HFFc6 (cell line): ENCODE results near the gene CACNA1C. TPM values are rescaled to one million over a fixed set of nuclear protein-coding genes. Genes with fewer than 3 reads are reported as not detected.

Experiments used
- DNase-seq: peaks from one replicate; pipeline ENCODE4 v3.0.0-alpha.2; 2018
- H3K27ac Mint-ChIP-seq: 2 replicates; pipeline ENCODE4 v1.8.0; 2020; ENCODE audit warnings: mild to moderate bottlenecking, mixed read lengths
- H3K27me3 Mint-ChIP-seq: 2 replicates; pipeline ENCODE4 v1.8.0; 2021; ENCODE audit warnings: mild to moderate bottlenecking, moderate library complexity, mixed read lengths; ENCODE audit not compliant: insufficient read depth
- H3K36me3 Mint-ChIP-seq: 2 replicates; pipeline ENCODE4 v1.8.0; 2021; ENCODE audit warnings: low read depth, mixed read lengths
- H3K4me1 Mint-ChIP-seq: 2 replicates; pipeline ENCODE4 v1.8.0; 2020; ENCODE audit warnings: low read depth, mixed read lengths
- H3K4me3 Mint-ChIP-seq: 2 replicates; pipeline ENCODE4 v1.8.0; 2020; ENCODE audit warnings: mild to moderate bottlenecking, moderate library complexity, mixed read lengths
- H3K9me3 Mint-ChIP-seq: 2 replicates; pipeline ENCODE4 v1.8.0; 2020; ENCODE audit warnings: mild to moderate bottlenecking, mixed read lengths
- CTCF ChIP-seq: fragments of 200-600 bp; sonication (generic); IDR thresholded peaks from 2 replicates; pipeline ENCODE4 v1.5.0; 2021; ENCODE audit warnings: antibody characterized with exemption, mild to moderate bottlenecking
- total RNA-seq, 6 experiments: library from RNA; stranded (reverse); fragmentation: NEBNext Ultra II Directional; extraction: Animal tissue kit (Norgen Biotek cat#: 25700); gene quantifications; 2 replicates in 1 of 6; 3 replicates in 5 of 6; pipeline ENCODE4 v1.2.3, GENCODE V29; 2021

CACNA1C gene
- total RNA-seq, 6 experiments from 2014 or later = 6.7 to 11.5 (median 10.6) TPM

- Mint-ChIP-seq H3K4me1 (peaks cover 28% of the 10 kb centered on the region), H3K36me3 (peaks cover 20% of the 10 kb centered on the region; the same call in 1 of the 2 replicates), H3K4me3 (no peak overlapping the region), H3K27me3 (peaks cover 5% of the 10 kb centered on the region), H3K27ac (no peak overlapping the region), H3K9me3 (no peaks in the 10 kb centered on the region)
- DNase-seq = no peak
- no peak for TF ChIP-seq CTCF
These were observed 584.6 kb downstream of the CACNA1C start for GRCh38 chr12:2637371-2637770.

GRCh38 chr12:2638273-2639019 is 585.7 kb downstream of the CACNA1C start:
- Mint-ChIP-seq H3K4me3 (no peak overlapping the region), H3K36me3 (peaks cover 23% of the 10 kb centered on the region; the same call in 1 of the 2 replicates), H3K9me3 (no peaks in the 10 kb centered on the region), H3K27me3 (peaks cover 6% of the 10 kb centered on the region), H3K4me1 (peaks cover 33% of the 10 kb centered on the region), H3K27ac (no peak overlapping the region; the same call in 1 of the 2 replicates)
- TF ChIP-seq CTCF = no peak
- DNase-seq = no peak

- no peak for DNase-seq
- no peak overlapping the region for H3K27ac Mint-ChIP-seq
- peaks cover 6% of the 10 kb centered on the region for H3K27me3 Mint-ChIP-seq
- no peaks in the 10 kb centered on the region for H3K9me3 Mint-ChIP-seq
- no peak for TF ChIP-seq CTCF
- H3K36me3 Mint-ChIP-seq = peaks cover 28% of the 10 kb centered on the region; the same call in 1 of the 2 replicates
- H3K4me1 Mint-ChIP-seq = peaks cover 33% of the 10 kb centered on the region
- H3K4me3 Mint-ChIP-seq = no peak overlapping the region
These were observed 586.2 kb downstream of the CACNA1C start for GRCh38 chr12:2639020-2639298.

GRCh38 chr12:2640281-2640680 is 587.5 kb downstream of the CACNA1C start:
- Mint-ChIP-seq H3K36me3 (peaks cover 20% of the 10 kb centered on the region; the same call in 1 of the 2 replicates), H3K4me3 (peak overlapping the region; percentile 9; the same call in 1 of the 2 replicates), H3K27me3 (peaks cover 4% of the 10 kb centered on the region; the same call in 1 of the 2 replicates), H3K4me1 (peaks cover 33% of the 10 kb centered on the region), H3K27ac (peak overlapping the region; percentile 96), H3K9me3 (no peaks in the 10 kb centered on the region)
- no peak for DNase-seq
- peak; percentile 53 for TF ChIP-seq CTCF

GRCh38 chr12:2640709-2641108 is 587.9 kb downstream of the CACNA1C start:
- no peaks in the 10 kb centered on the region for H3K9me3 Mint-ChIP-seq
- DNase-seq = peak; percentile 95
- peak overlapping the region; percentile 22; the same call in 1 of the 2 replicates for H3K4me3 Mint-ChIP-seq
- H3K36me3 Mint-ChIP-seq = peaks cover 20% of the 10 kb centered on the region; the same call in 1 of the 2 replicates
- H3K4me1 Mint-ChIP-seq = peaks cover 33% of the 10 kb centered on the region
- peaks cover 4% of the 10 kb centered on the region; the same call in 1 of the 2 replicates for H3K27me3 Mint-ChIP-seq
- TF ChIP-seq CTCF = no peak
- H3K27ac Mint-ChIP-seq = peak overlapping the region; percentile 96
